C1 segment of cervical spinal cord (tissue), 14 donors: ENCODE measurements around the gene SPAG7.

ENCODE experiments used
- DNase-seq, 14 donors: peaks; one replicate each; lab custom pipeline; 2025; lab: John Stamatoyannopoulos, UW

SPAG7 gene

GRCh38 chr17:4974115-4974670 lies 6.6 kb upstream of the SPAG7 start:
- no peak for DNase-seq

- no peak for DNase-seq
Observed at GRCh38 chr17:4973256-4974114, 5.9 kb upstream of the SPAG7 start.

- DNase-seq, result no peak
Observed at GRCh38 chr17:4972752-4973151, 5.1 kb upstream of the SPAG7 start.

- no peak for DNase-seq
Observed at GRCh38 chr17:4972322-4972721, 4.7 kb upstream of the SPAG7 start.

GRCh38 chr17:4971826-4972225 lies 4.2 kb upstream of the SPAG7 start:
- no peak for DNase-seq

- DNase-seq, result no peak
Observed at GRCh38 chr17:4970273-4970672, 2.7 kb upstream of the SPAG7 start.

GRCh38 chr17:4969551-4970173 lies 2.0 kb upstream of the SPAG7 start:
- no peak for DNase-seq

GRCh38 chr17:4969047-4969550 lies 1.5 kb upstream of the SPAG7 start:
- no peak for DNase-seq

GRCh38 chr17:4968486-4969046 lies 949 bp upstream of the SPAG7 start:
- peak in 6 of 14 donors; percentile 32 to 49 (median 36) for DNase-seq

- peak in 13 of 14 donors; percentile 94 to 100 (median 99) for DNase-seq
Observed at GRCh38 chr17:4966844-4967538, 626 bp downstream of the SPAG7 start.

- no peak for DNase-seq
Observed at GRCh38 chr17:4965311-4965986, 2.2 kb downstream of the SPAG7 start.

GRCh38 chr17:4960279-4960922 lies 7.2 kb downstream of the SPAG7 start:
- DNase-seq, result no peak

- DNase-seq, result no peak
Observed at GRCh38 chr17:4959261-4959965, 8.2 kb downstream of the SPAG7 start.

GRCh38 chr17:4958102-4958501 lies 9.5 kb downstream of the SPAG7 start:
- no peak for DNase-seq

- no peak for DNase-seq
Observed at GRCh38 chr17:4956493-4957061, 11.0 kb downstream of the SPAG7 start.

GRCh38 chr17:4955091-4955490 lies 12.5 kb downstream of the SPAG7 start:
- DNase-seq, result no peak

- no peak for DNase-seq
Observed at GRCh38 chr17:4953451-4953961, 14.1 kb downstream of the SPAG7 start.

GRCh38 chr17:4951486-4951885 lies 16.1 kb downstream of the SPAG7 start:
- DNase-seq, result no peak

- DNase-seq, result no peak
Observed at GRCh38 chr17:4950746-4951204, 16.8 kb downstream of the SPAG7 start, which contains the start of gene ENO3. Gene ENO3, plus strand, starts transcription at chr17:4951119. Its CDS starts 711 bp downstream, at chr17:4951830.
